ENCODE measurements around the gene EIF4H. TPM values are rescaled to one million over a fixed set of nuclear protein-coding genes. Genes with fewer than 3 reads are reported as not detected.
"Not testable (repeated sequence)": the region's sequence is repeated elsewhere in the genome, so short reads cannot be mapped to it uniquely, and the experiment has no call there.

The EIF4H gene
- polyA plus RNA-seq, 3 donors: 182 to 223 (median 193) TPM

DNA sequence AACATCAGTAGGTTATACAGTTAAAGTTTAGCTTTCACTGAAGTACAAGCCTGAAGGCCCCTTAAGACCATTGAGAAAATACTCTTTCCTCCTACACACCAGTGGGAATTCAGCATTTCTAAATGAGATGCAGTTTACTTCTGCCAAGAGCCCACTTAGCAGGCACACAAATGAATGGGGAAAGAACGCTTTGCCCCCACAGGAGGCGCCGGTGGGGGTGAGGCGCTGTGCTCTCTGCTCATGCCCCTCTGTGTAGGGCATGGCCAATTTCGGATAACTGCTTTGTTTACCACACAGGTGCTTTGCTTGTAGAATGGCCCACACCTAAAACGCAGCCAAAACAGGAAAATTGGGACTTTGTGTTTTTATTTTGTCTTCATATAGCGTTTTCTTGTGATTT is 19.8 kb downstream of the EIF4H start:
- 92 to 95% (median 92%) methylated on average over 7 of the region's 7 CpGs for WGBS, 3 donors
- H3K27ac ChIP-seq (ENCODE audit: low read depth, low read length): no peak overlapping the region

DNA sequence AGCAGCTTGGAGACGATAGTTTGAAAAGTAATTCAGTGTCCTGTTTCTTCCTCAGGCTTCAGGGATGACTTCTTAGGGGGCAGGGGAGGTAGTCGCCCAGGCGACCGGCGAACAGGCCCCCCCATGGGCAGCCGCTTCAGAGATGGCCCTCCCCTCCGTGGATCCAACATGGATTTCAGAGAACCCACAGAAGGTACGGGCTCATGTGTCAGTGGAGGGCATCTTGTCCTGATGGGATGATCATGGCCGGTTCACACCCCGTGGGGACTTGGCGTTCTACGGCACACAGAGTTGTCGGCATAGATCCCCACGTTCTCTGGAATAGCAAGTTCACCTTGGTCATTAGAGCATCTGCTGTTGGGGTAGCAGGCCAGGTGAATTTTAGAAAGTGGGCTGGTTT is 20.5 kb downstream of the EIF4H start:
- 90 to 92% (median 92%) methylated on average over 14 of the region's 14 CpGs for WGBS, 3 donors
- no peak overlapping the region for H3K27ac ChIP-seq (ENCODE audit: low read depth, low read length)

DNA sequence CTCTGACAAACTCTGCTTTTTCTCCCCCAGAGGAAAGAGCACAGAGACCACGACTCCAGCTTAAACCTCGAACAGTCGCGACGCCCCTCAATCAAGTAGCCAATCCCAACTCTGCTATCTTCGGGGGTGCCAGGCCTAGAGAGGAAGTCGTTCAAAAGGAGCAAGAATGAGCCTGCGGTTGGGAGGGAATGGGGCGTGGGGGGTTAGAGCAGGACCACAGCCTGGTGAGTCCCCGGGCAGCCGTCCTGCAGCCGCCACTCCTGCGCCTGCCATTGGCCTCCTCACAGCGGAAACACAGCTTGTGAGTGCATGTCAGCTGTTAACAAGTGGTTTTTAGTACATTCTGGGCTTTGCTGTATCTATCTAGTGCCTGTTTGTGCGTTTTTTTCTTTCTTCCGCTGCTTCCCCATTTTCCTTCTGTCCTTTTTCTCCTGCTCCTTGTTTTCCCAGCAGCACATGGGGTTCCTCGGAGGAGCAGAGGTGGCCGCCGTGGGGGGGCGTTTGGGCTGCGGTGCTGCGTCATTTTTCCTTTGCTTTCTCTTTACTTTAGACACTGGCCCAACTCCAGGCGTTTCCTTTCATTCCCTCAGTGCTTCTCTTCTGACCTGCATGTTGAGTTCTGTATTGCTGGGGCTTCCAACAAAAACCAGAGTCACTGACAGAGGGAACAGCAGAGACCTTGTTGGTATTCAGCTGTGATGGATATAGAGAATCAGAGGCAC is 21.1 kb downstream of the EIF4H start:
- WGBS, 3 donors: 55 to 73% (median 65%) methylated on average over 16 to 18 of the region's 23 CpGs
- H3K27ac ChIP-seq (ENCODE audit: low read depth, low read length): not testable (repeated sequence)

DNA sequence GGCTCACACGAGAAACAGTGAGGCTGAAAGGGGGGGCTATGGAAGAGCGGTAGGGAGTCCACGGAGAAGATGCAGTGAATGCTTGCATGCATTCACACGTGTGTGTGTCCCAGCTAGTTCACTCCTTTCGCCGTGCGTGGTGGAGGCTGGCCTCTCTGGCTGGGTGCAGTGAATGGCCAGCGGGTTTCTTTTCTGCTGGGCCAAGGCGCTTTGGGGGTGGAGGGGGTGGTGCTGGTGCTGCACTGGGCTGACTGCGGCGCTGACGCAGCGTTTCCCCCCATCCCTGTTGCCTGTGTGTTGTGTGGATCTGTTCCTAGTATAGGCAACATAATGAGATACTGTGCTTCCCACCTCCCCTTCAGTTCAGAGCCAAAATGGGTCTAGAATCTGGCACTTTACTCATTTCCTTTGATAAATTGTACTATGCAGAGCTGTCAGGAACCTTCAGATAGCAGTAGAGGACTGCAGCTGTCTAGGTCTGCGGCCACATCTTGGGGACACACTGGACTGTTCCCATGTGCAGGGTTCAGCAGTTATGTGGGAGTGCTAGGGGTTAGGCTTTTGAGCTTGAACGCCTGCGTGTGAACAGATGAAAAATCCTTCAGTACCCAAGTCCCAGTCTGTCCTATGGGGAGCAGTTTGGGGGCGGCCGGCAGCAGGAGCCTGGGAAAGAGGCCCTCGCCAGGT is 22.0 kb downstream of the EIF4H start:
- 81 to 88% (median 87%) methylated on average over 14 to 16 of the region's 19 CpGs for WGBS, 3 donors
- not testable (repeated sequence) for H3K27ac ChIP-seq (ENCODE audit: low read depth, low read length)

DNA sequence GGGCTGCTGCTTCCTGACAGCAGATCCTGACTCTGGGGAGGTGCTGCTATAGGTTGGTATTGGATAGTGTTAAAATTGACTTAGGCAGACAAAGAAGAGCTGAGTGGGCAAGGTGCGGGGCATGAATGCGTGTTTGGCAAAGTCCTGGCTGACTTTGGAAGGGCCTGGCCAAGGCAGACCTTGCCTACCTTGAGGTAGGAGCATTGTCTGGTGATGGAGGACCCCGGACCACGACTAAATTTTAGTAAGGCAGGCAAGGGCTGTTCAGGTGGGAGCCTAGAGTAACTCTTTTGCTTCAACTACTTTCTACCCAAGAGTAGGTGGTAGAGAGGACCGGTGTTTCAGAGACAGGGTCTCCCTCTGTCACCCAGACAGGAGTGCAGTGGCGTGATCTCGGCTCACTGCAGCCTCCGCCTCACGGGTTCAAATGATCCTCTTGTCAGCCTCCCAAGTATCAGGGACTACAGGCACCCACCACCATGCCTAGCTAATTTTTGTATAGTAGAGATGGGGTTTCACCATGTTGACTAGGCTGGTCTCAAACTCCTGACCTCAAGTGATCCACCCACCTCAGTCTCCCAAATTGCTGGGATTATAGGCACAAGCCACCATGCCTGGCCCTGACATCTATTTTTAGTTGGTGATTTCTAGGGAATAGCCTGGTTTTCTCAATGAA is 23.4 kb downstream of the EIF4H start:
- WGBS, 3 donors: 95 to 97% (median 96%) methylated on average over 9 of the region's 9 CpGs
- no peak overlapping the region for H3K27ac ChIP-seq (ENCODE audit: low read depth, low read length)

DNA sequence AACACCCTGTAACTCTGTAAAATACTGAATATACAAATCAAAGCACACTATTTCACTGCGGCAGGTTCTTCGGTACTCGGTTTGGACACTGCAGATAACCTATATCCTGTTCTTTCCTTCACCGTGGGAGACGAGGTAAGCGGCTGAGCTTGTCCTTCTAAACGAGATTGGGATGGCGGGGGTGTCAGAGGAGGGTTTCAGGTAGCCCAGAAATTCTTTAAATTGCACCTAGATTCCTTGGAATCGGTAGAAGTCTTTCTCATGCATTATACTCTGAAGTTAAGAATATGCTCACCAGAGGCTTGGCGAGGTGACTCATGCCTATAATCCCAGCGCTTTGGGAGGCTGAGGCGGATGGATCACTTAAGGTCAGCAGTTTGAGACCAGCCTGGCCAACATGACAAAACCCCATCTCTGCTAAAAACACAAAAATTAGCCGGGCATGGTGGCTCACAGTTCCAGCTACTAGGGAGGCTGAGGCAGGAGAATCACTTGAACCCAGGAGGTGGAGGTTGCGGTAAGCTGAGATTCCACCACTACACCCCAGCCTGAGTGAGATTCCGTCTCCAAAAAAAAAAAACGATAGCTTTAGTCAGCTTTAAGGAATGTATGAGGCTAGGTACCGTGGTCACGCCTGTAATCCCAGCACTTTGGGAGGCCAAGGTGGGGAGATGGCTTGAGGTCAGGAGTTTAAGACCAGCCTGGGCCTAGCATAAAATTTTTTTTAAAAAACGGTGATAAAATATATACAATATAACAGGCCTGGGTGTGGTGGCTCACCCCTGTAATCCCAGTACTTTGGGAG is 25.6 kb downstream of the EIF4H start:
- 83 to 86% (median 84%) methylated on average over 19 of the region's 19 CpGs for WGBS, 3 donors
- H3K27ac ChIP-seq (ENCODE audit: low read depth, low read length): no peak overlapping the region

DNA sequence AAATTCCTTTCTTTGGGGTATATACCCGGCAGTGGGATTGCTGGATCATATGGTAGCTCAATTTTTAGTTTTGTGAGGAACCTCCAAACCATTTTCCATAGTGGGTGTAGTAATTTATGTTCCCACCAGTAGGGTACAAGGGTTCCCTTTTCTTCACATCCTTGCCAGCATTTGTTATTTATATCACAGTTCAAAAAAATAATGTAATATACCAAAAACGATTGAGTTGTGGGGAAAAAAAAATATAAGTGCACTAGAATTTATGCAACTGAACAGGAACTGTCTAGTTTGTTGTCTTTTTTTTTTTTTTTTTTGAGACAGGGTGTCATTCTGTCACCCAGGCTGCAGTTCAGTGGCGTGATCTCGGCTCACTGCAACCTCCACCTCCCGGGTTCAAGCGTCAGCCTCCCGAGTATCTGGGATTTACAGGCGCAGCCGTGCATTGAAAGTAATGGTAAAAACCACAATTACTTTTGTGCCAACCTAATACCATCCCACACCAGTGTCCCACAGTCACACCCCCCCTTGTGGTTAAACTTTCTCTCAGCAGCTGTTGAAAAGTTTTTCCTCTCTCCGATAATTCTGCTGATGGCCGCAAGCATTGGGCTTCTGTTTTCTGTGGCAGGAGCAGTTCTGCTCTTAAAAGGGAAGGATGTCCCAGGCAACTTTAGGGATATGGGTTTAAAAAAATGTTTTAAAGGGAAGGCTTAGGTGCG is 28.8 kb downstream of the EIF4H start:
- no peak overlapping the region for H3K27ac ChIP-seq (ENCODE audit: low read depth, low read length)
- WGBS, 3 donors: 33 to 45% (median 40%) methylated on average over 12 of the region's 12 CpGs

DNA sequence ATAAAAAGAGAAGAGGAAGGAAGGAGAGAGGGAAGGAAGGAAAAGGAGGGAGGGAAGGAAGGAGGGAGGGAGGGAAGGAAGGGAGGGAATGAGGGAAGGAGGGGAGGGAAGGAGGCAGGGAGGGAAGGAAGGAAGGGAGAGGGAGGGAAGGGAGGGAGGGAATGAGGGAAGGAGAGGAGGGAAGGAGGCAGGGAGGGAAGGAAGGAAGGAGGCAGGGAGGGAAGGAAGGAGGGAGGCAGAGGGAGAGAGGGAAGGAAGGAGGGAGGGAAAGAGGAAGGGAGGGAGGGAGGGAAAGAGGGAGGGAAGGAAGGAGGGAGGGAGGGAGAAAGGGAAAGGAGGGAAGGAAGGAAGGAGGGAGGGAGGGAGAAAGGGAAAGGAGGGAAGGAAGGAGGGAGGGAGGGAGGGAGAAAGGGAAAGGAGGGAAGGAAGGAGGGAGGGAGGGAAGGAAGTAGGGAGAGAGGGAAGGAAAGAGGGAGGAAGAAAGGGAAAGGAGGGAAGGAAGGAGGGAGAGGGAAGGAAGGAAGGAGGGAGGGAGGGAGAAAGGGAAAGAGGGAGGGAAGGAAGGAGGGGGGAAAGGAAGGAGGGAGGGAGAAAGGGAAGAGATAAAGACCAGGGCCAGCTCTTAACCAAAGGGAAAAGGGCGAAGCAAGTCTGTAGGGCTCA is 29.9 kb downstream of the EIF4H start:
- WGBS, 3 donors: 74 to 86% (median 81%) methylated on average over 1 of the region's 1 CpG
- H3K27ac ChIP-seq (ENCODE audit: low read depth, low read length): no peak overlapping the region

DNA sequence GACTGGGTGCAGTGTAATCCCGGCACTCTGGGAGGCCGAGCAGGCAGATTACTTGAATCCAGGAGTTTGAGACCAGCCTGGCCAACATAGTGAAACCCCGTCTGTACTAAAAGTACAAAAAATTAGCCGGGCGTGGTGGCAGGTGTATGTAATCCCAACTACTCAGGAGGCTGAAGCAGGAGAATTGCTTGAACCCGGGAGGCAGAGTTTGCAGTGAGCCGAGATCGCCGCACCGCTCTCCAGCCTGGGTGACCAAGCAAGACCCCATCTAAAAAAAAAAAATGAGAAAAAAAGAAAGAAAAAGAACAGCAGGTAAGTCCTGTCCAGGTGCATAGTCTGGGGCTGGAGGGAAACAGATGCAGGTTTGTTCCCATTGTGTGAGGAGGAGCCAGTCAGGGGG is 31.9 kb downstream of the EIF4H start:
- WGBS, 3 donors: 78 to 87% (median 82%) methylated on average over 10 of the region's 10 CpGs

GRCh38 chr7:74206589-74207120 is 32.5 kb downstream of the EIF4H start:
- H3K27ac ChIP-seq (ENCODE audit: low read depth, low read length): no peak overlapping the region
- WGBS, 3 donors: 13 to 16% (median 15%) methylated on average over 23 of the region's 23 CpGs

More for the DNA sequence above, 31.9 kb downstream of the EIF4H start:
- H3K27ac ChIP-seq (ENCODE audit: low read depth, low read length): not testable (repeated sequence)

GRCh38 chr7:74207586-74207985 is 33.4 kb downstream of the EIF4H start:
- WGBS, 3 donors: 81 to 92% (median 87%) methylated on average over 8 to 11 of the region's 11 CpGs
- H3K27ac ChIP-seq (ENCODE audit: low read depth, low read length): no peak overlapping the region

- 84 to 96% (median 96%) methylated on average over 7 of the region's 7 CpGs for WGBS, 3 donors
- H3K27ac ChIP-seq (ENCODE audit: low read depth, low read length): not testable (repeated sequence)
These were observed 34.1 kb downstream of the EIF4H start for GRCh38 chr7:74208241-74208640.

DNA sequence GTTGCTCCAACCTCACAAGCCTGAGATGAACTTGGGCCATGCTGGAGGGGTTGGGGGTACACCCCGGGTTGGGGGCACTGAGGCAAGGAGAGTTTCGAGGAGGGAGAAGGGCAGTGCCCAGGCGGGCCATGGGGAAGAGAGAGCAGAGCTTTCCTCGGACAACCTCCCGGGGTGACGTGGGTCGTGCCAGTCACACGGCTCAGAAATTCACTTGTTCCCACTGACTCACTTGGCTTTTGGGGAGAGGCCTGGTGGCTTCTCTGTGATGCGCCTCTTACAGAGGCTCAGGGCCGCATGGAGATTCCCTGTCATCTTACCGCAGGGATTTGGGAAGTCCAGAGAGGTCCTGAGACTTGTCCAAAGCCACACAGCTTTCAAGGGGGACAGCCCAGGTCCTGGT is 38.5 kb downstream of the EIF4H start:
- H3K27ac ChIP-seq (ENCODE audit: low read depth, low read length): no peak overlapping the region
- 88 to 94% (median 89%) methylated on average over 11 of the region's 11 CpGs for WGBS, 3 donors

GRCh38 chr7:74214816-74215630 is 40.9 kb downstream of the EIF4H start:
- WGBS, 3 donors: 86 to 95% (median 87%) methylated on average over 19 to 21 of the region's 21 CpGs
- H3K27ac ChIP-seq (ENCODE audit: low read depth, low read length): no peak overlapping the region

GRCh38 chr7:74215921-74216320 is 41.8 kb downstream of the EIF4H start:
- no peak overlapping the region for H3K27ac ChIP-seq (ENCODE audit: low read depth, low read length)
- WGBS, 3 donors: 72 to 84% (median 75%) methylated on average over 15 of the region's 15 CpGs

- 54 to 68% (median 62%) methylated on average over 8 of the region's 8 CpGs for WGBS, 3 donors
- no peak overlapping the region for H3K27ac ChIP-seq (ENCODE audit: low read depth, low read length)
These were observed 42.2 kb downstream of the EIF4H start for GRCh38 chr7:74216361-74216761.

All from adipose tissue (tissue), 3 donors.